ENCODE measurements around the gene ITLN2. TPM values are rescaled to one million over a fixed set of nuclear protein-coding genes. Genes with fewer than 3 reads are reported as not detected.
"Not testable (repeated sequence)": the region's sequence is repeated elsewhere in the genome, so short reads cannot be mapped to it uniquely, and the experiment has no call there.

Gene ITLN2
- polyA plus RNA-seq, 2 of the 4 experiments (the other 2 are of a cell fraction) = 0.22 to 0.30 TPM

- TF ChIP-seq CHD2 (IDR thresholded peaks at IDR 0.05; ENCODE audit: low read length, partially characterized antibody) (no peak), SMC3 (IDR thresholded peaks at IDR 0.05) (peak; percentile 40; the same call in 2 of the 3 replicates), RAD21 (conservative IDR thresholded peaks at IDR 0.05 in 1 of 2, IDR thresholded peaks at IDR 0.05 in 1 of 2) (peak; percentile 64 to 73), CTCF (IDR thresholded peaks at IDR 0.05) (peak; percentile 56)
- Histone ChIP-seq H3K9me3 (no peaks in the 10 kb centered on the region), H3K4me1 (peaks cover 27% of the 10 kb centered on the region), H3K27ac (no peak overlapping the region), H3K4me2 (no peak overlapping the region), H3K4me3 (no peak overlapping the region)
- ChIA-PET CTCF (interaction anchor here (0.6 to 4.1 kb wide), 5 partner anchors 10 to 787 kb away, joined by 3 to 44 read pairs (median 4); partner anchors contain the start of gene ITLN2), POLR2A (no interaction called here)
- ATAC-seq (peak; percentile 94 to 97), DNase-seq (ENCODE audit: low read depth in 1 of 2, low spot score in 1 of 2) (peak in 1 of 2 experiments; percentile 51), FAIRE-seq (no peak)
- 52% methylated on average over 3 of the region's 3 CpGs for WGBS (ENCODE audit: missing lambda C conversion rate)
These were observed 11.7 kb downstream of the ITLN2 start for GRCh38 chr1:160942926-160943325.

GRCh38 chr1:160936666-160937065, 17.9 kb downstream of the ITLN2 start:
- H3K27ac ChIP-seq; H3K4me2 ChIP-seq; H3K4me3 ChIP-seq; POLR2A ChIA-PET; FAIRE-seq; H3K9me3 ChIP-seq; ATAC-seq; DNase-seq (ENCODE audit: low read depth in 1 of 2, low spot score in 1 of 2): not testable (repeated sequence)
- CTCF ChIA-PET = interaction anchor here (1.7 to 4.1 kb wide), 2 partner anchors 15 to 101 kb away, joined by 5 to 12 read pairs; no protein-coding TSS in a partner anchor
- 77% methylated on average over 7 of the region's 19 CpGs for WGBS (ENCODE audit: missing lambda C conversion rate)
- H3K4me1 ChIP-seq = peaks cover 10% of the 10 kb centered on the region; the same call in 2 of the 3 replicates

- POLR2A ChIA-PET = no interaction called here
- WGBS (ENCODE audit: missing lambda C conversion rate) = 89% methylated on average over 11 of the region's 12 CpGs
- H3K9me3 ChIP-seq = 0 out of 3 replicates have a peak, but pooled peaks cover 5% of the 10 kb centered on the region
These were observed 18.9 kb downstream of the ITLN2 start for GRCh38 chr1:160935527-160936258.

GRCh38 chr1:160933305-160933704, 21.3 kb downstream of the ITLN2 start:
- CTCF ChIA-PET; ATAC-seq; H3K9me3 ChIP-seq; H3K4me3 ChIP-seq; FAIRE-seq; DNase-seq (ENCODE audit: low read depth in 1 of 2, low spot score in 1 of 2); POLR2A ChIA-PET: not testable (repeated sequence)
- 72% methylated on average over 11 of the region's 31 CpGs for WGBS (ENCODE audit: missing lambda C conversion rate)
- Histone ChIP-seq H3K27ac (peak overlapping the region; percentile 50 to 65; a peak in 3 of 6 replicates), H3K4me2 (peak overlapping the region; percentile 43; the same call in 2 of the 3 replicates), H3K4me1 (peaks cover 10% of the 10 kb centered on the region; the same call in 2 of the 3 replicates)

More at GRCh38 chr1:160935527-160936258, 18.9 kb downstream of the ITLN2 start:
- DNase-seq (ENCODE audit: low read depth in 1 of 2, low spot score in 1 of 2) = no peak
- no peak for TF ChIP-seq FOXS1 (CRISPR knock-in tag; IDR thresholded peaks at IDR 0.05)
- TF ChIP-seq HOXB13 (CRISPR knock-in tag; IDR thresholded peaks at IDR 0.05; ENCODE audit: low read depth) = no peak
- TF ChIP-seq MAFK (IDR thresholded peaks at IDR 0.05; ENCODE audit: partially characterized antibody) = no peak
- no peak for TF ChIP-seq GATA3 (IDR thresholded peaks at IDR 0.05; ENCODE audit: borderline replicate concordance)
- no peak for TF ChIP-seq RCOR1 (IDR thresholded peaks at IDR 0.05; ENCODE audit: low read depth, low read length)
- no peak for TF ChIP-seq ZSCAN20 (CRISPR knock-in tag; IDR thresholded peaks at IDR 0.05)
- no peak for TF ChIP-seq HMGXB4 (CRISPR knock-in tag; IDR thresholded peaks at IDR 0.05; ENCODE audit: borderline replicate concordance)
- no peak for TF ChIP-seq CBX8 (IDR thresholded peaks at IDR 0.05)
- TF ChIP-seq NR3C1 (IDR thresholded peaks at IDR 0.05) = no peak
- TF ChIP-seq USF2 (IDR thresholded peaks at IDR 0.05) = no peak
- TF ChIP-seq ZNF302 (CRISPR knock-in tag; IDR thresholded peaks at IDR 0.05) = no peak
- TF ChIP-seq NPAS2 (CRISPR knock-in tag; IDR thresholded peaks at IDR 0.05; ENCODE audit: borderline replicate concordance) = no peak
- TF ChIP-seq SREBF2 (IDR thresholded peaks at IDR 0.05) = no peak
- TF ChIP-seq CEBPB (IDR thresholded peaks at IDR 0.05) = no peak
- no peak for TF ChIP-seq MAX (IDR thresholded peaks at IDR 0.05)
- no peak overlapping the region for H3K27ac ChIP-seq
- H3K4me2 ChIP-seq = no peak overlapping the region
- CTCF ChIA-PET = interaction anchor here (2.0 to 4.1 kb wide), 2 partner anchors 16 to 100 kb away, joined by 9 to 12 read pairs; no protein-coding TSS in a partner anchor
- FAIRE-seq = no peak
- no peak for ATAC-seq
- H3K4me3 ChIP-seq = no peak overlapping the region
- peaks cover 10% of the 10 kb centered on the region; the same call in 2 of the 3 replicates for H3K4me1 ChIP-seq
